Endothelial cell of umbilical vein (primary cell): ENCODE measurements around the gene SNURF.

ENCODE experiments used
- CTCF ChIP-seq, 2 donors: IDR thresholded peaks; 1 replicate in 1 of 2; 2 replicates in 1 of 2; pipeline ENCODE4 v1.5.1; 2011; ENCODE audit warnings: low read length in 2 of 2, mild to moderate bottlenecking in 2 of 2, moderate library complexity in 2 of 2, control low read depth in 1 of 2, inconsistent platforms in 1 of 2, low read depth in 1 of 2; ENCODE audit not compliant: insufficient read depth in 1 of 2; ENCODE audit errors: extremely low read depth in 1 of 2
- POLR2AphosphoS5 ChIP-seq: IDR thresholded peaks from 2 replicates; pipeline ENCODE4 v1.6.1; 2012; ENCODE audit warnings: low read depth, mild to moderate bottlenecking, control low read depth, low read length, moderate library complexity; ENCODE audit not compliant: insufficient read depth

- no peak for TF ChIP-seq POLR2AphosphoS5
- no peak for TF ChIP-seq CTCF (IDR thresholded peaks at IDR 0.05; ENCODE audit: extremely low read depth in 1 of 2, insufficient read depth in 1 of 2, low read depth in 1 of 2, low read length in 2 of 2)
These were observed 8.1 kb downstream of the SNURF start for GRCh38 chr15:24962880-24963279.
